GM19023 (cell line): ENCODE measurements around the gene UBE2L6.

Experiments
- ATAC-seq: cut with Tn5 transposase; IDR thresholded peaks from one replicate; pipeline ENCODE4 v1.9.1; 2021; ENCODE audit warnings: mild to moderate bottlenecking, moderate library complexity; ENCODE audit not compliant: unreplicated experiment

Gene UBE2L6

GRCh38 chr11:57530596-57531507 lies 36.6 kb downstream of the UBE2L6 start, which contains the start of gene TIMM10:
Gene TIMM10, minus strand, starts transcription at chr11:57530754. Its CDS starts 565 bp downstream, at chr11:57530189.
- ATAC-seq = peak; percentile 99

GRCh38 chr11:57530215-57530595 lies 37.3 kb downstream of the UBE2L6 start:
- ATAC-seq = peak; percentile 15

GRCh38 chr11:57529012-57529411 lies 38.5 kb downstream of the UBE2L6 start:
- no peak for ATAC-seq

DNA sequence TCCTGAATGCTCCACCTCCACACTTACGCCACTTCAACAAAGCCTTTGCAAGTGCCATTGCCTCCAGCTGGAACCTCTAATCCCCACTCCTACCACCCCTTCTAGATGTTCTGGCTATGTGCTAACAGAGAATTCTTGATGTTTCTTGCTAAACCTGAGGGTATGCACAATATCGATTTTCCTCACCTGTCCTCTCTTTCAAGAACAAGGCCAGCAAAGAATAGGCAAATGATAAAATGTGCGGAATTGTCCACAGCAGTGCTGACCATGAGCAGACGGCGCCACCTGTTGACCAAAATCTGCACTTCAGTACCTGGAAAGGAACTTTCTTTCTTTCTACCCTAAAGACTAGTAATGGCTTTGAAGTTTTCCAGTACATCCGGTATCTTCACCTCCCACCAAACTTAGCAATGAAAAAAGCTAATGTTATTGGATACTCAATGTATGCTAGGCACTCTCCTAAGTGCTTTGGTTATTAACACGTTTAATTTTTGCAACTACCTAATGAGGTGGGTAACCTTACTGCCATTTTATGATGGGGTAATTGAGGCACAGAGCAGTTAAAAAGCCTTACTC lies 40.3 kb downstream of the UBE2L6 start:
- no peak for ATAC-seq

DNA sequence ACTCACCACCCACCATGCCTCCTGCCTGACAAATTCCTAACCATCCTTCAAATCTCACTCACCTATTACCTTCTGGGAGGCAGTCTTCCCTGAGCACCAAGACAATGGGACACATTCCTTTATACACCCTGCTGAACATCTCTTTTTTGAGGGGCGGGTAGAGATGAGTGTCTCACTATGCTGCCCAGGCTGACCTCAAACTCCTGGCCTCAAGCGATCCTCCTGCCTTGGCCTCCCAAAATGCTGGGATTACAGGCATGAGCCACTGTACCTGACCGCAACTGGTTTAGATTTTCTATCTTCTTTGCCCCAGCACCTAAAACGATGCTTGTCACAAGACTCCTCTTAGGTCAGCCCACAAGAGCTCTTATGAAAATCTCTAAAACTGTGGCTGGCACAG lies 44.1 kb downstream of the UBE2L6 start:
- ATAC-seq = no peak

- ATAC-seq = no peak
These were observed 46.4 kb downstream of the UBE2L6 start for GRCh38 chr11:57521116-57521515.

GRCh38 chr11:57516061-57516443 lies 51.4 kb downstream of the UBE2L6 start:
- no peak for ATAC-seq

DNA sequence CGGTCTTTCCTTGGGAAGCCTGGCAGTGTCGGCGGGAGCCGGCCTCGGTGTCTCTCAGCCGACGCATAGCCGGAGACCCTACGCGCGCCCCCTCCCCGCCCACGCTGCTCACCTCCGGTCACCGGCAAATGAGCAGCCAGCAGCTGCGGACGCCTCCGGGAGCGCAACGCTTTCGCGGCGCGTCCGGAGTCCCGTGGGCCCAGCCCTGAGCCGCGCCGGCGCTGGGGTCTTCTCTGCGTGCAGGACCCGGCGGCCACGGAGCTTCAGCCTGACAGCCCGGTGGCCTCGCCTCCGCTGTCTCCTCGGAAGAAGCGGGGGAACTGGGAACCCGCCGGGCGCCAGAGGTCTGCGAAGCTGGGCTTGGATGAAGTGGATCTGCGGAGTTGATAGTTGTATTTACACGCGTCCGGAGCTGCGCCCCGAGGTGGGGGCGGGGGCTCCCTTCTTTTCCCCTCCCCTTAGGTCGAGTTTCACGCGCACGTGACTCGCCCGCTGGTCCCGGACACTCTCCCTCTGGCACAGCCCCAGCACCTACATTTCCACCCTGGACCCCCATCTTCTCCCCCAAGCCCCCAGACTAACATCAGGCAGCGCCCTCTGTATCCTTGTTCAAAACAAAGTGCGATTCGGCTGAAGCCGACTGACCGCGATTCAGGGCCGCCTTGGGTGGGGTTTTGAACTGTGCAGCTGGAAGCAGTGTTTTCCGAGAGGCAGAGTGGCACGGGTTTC lies 52.0 kb downstream of the UBE2L6 start, which contains the start of gene SLC43A1:
SLC43A1 (minus strand) TSS at position 371 of the 729 bp plus-strand sequence. CDS start 1,591 bp downstream, outside the sequence.
- ATAC-seq = peak; percentile 53

GRCh38 chr11:57514538-57515331 lies 52.7 kb downstream of the UBE2L6 start:
- ATAC-seq = peak; percentile 39

GRCh38 chr11:57513911-57514537 lies 53.4 kb downstream of the UBE2L6 start:
- peak; percentile 32 for ATAC-seq

- no peak for ATAC-seq
These were observed 54.0 kb downstream of the UBE2L6 start for GRCh38 chr11:57513452-57513795.

DNA sequence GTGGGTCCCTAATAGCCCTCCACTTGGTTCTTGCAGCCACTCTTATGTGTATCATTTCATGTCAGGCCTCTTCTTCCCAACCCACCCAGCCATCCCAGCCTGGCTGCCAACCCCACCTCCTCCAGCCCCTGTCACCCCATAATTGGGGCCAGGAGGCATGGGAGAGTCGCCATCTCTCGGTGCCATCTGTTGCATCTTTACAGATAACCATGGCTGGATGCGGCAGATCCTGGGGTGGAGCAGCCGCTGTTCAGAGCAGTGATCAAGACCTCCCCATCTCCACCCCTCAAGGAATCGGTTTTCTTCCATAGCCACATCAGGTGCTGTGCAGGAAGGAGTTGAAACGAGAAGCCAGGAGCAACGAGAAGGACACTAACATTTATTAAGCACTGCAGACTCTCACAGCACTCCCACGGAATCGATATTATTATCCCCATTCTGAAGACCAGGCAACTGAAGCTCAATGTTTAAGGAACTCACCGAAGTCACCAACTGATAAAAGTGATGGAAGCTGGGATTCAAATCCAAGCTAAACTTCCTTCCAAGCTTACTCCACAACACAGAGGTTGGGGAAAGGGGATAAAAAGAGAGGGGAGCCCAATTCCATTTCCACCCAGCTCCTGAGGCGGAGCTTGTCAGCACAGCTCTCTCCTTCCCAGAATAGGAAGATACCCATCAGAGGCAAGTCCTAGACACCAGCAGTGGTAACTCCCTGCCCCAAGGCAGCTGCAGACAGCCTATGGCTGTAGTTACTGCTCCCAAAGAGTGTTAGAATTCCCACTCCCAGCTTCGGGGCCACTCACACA lies 54.6 kb downstream of the UBE2L6 start:
- ATAC-seq = no peak

DNA sequence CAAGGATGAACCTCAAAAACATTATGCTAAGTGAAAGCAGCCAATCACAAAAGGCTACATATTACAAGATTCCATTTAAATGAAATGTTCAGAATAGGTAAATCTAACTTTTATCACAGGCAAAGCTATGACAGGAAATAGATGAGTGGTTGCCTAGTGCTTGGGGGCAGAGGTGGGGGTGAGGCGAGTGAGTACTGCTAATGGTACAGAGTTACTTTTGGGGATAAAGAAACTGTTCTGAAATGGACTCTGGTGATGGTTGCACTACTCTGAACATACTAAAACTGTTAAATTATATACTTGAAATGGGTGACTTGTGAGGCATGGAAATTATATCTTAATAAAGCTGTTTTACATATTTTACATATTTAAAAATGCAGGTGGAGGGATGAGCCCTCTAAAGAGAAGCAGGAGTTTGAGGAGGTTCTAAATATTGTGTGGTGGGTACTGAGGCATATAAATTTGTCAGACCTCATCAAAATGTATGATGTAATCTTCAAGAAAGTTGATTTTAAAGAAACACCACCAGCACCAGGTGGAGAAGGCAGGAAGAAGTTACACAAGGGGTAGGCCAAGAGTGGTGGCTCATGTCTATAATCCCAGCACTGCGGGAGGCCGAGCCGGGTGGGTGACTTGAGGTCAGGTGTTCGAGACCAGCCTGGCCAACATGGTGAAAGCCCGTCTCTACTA lies 55.6 kb downstream of the UBE2L6 start:
- ATAC-seq = no peak

- ATAC-seq = no peak
These were observed 58.9 kb downstream of the UBE2L6 start for GRCh38 chr11:57508341-57509170.

DNA sequence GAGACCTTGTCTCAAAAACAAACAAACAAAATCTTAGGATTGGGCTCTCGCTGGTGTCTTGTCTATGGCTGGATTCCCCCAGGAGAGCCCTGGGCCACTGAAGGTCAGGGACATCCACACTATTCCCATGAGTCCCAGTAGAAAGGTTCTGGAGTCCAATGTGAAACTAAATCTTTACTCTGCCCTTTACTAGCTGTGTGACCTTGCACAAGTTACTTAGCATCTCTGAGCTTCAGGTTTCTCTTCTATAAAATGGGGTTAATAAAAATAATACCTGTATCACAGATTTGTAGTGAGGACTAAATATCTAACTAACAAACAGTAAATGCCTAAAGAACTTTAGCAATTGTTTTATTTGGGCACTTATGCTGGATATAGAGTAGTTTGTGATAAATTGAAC lies 61.0 kb downstream of the UBE2L6 start:
- no peak for ATAC-seq

DNA sequence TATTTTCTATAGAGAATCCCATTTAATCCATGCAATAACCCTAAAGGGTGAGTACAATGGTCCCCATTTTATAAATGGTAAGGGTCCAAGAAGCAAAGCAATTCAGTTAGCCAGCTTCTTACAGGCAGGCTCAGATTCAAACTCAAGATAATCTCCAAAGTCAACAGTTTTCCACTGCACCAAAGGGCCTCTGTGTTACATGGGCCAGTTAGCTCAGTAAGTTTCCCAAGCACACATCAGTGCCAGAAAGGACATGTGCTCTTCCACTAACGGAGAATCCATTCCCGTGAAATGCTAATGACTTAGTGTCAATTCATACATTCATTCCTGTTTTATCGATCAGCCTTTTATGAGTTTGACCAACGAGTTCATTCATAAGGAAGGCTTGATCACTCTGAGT lies 63.0 kb downstream of the UBE2L6 start:
- no peak for ATAC-seq

- ATAC-seq = no peak
These were observed 64.6 kb downstream of the UBE2L6 start for GRCh38 chr11:57502870-57503269.

DNA sequence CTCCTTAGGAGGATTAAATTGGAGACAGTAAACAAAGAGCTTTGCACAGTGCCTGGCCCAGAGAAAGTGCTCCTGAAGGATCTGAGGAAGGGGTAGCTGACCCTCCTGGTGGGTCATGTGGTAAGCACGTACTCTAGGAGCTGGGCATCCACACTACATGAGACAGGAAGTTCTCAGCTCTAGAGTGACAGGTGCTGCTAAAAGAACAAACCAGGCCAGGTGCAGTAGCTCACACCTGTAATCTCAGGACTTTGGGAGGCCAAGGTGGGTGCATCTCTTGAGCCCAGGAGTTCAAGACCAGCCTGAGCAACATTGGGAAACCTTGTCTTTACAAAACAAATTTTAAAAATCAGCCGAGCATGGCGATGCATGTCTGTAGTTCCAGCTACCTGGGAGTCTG lies 65.1 kb downstream of the UBE2L6 start:
- ATAC-seq = no peak
